CD14-positive monocyte (primary cell): ENCODE data around the gene DMC1. TPM values are rescaled to one million over a fixed set of nuclear protein-coding genes. Genes with fewer than 3 reads are reported as not detected.
A peak's percentile ranks its signal among the peaks of the same experiment; 100 is the strongest.

Experiments used
- DNase-seq, 3 donors: peaks; one replicate each; pipeline ENCODE4 v3.0.0-alpha.2; 2011 to 2022
- H2AFZ ChIP-seq: 2 replicates; pipeline ENCODE4 v1.6.0; 2012; ENCODE audit warnings: mild to moderate bottlenecking, low read depth, low read length, inconsistent platforms; ENCODE audit not compliant: insufficient read depth, poor library complexity, severe bottlenecking
- H3K27ac ChIP-seq, 2 donors: 1 replicate in 1 of 2; 2 replicates in 1 of 2; pipeline ENCODE4 v1.5.1; 2012 to 2013; ENCODE audit warnings: low read length in 2 of 2, control low read depth in 1 of 2, inconsistent platforms in 1 of 2, low read depth in 1 of 2, mild to moderate bottlenecking in 1 of 2
- H3K27me3 ChIP-seq, 2 donors: one replicate each; pipeline versions ENCODE4 v1.6.0 to v1.6.1; 2011 to 2013; ENCODE audit warnings: low read length in 2 of 2; ENCODE audit not compliant: control insufficient read depth in 2 of 2, insufficient read depth in 2 of 2
- H3K36me3 ChIP-seq, 2 donors: replicated peaks in 1 of 2; 1 replicate in 1 of 2; 2 replicates in 1 of 2; pipeline versions ENCODE4 v1.5.1 to v1.6.1; 2012 to 2013; ENCODE audit warnings: low read length in 2 of 2, control low read depth in 1 of 2, inconsistent platforms in 1 of 2, mild to moderate bottlenecking in 1 of 2; ENCODE audit not compliant: insufficient read depth in 2 of 2, control insufficient read depth in 1 of 2
- H3K4me1 ChIP-seq, 2 donors: 1 replicate in 1 of 2; 2 replicates in 1 of 2; pipeline versions ENCODE4 v1.5.1 to v1.6.1; 2012 to 2013; ENCODE audit warnings: low read length in 2 of 2, control low read depth in 1 of 2, inconsistent platforms in 1 of 2, mild to moderate bottlenecking in 1 of 2, moderate library complexity in 1 of 2; ENCODE audit not compliant: insufficient read depth in 2 of 2, control insufficient read depth in 1 of 2
- H3K4me2 ChIP-seq: replicated peaks from 2 replicates; pipeline ENCODE3; 2012; ENCODE audit warnings: low read length, moderate library complexity, mild to moderate bottlenecking; ENCODE audit not compliant: poor library complexity, severe bottlenecking; ENCODE audit errors: extremely low read depth
- H3K4me3 ChIP-seq, 3 experiments: fragments of 200-600 bp in 1 of 3; sonication (generic) in 1 of 3; replicated peaks in 1 of 3; 1 replicate in 2 of 3; 2 replicates in 1 of 3; pipeline ENCODE4 v1.5.1; 2011 to 2013; ENCODE audit warnings: low read length in 3 of 3, mild to moderate bottlenecking in 3 of 3, control low read depth in 2 of 3, low read depth in 2 of 3, inconsistent platforms in 1 of 3, moderate library complexity in 1 of 3
- H3K79me2 ChIP-seq: 2 replicates; pipeline ENCODE4 v1.6.0; 2012; ENCODE audit warnings: mild to moderate bottlenecking, control low read depth, inconsistent platforms, low read length, moderate library complexity; ENCODE audit not compliant: insufficient read depth
- H3K9ac ChIP-seq: 2 replicates; pipeline ENCODE4 v1.6.0; 2017; ENCODE audit warnings: low read length, mild to moderate bottlenecking; ENCODE audit not compliant: insufficient read depth, poor library complexity, severe bottlenecking
- H3K9me3 ChIP-seq, 2 donors: replicated peaks in 1 of 2; 1 replicate in 1 of 2; 2 replicates in 1 of 2; pipeline versions ENCODE4 v1.5.1 to v1.6.1; 2012 to 2013; ENCODE audit warnings: low read length in 2 of 2, control low read depth in 1 of 2; ENCODE audit not compliant: control insufficient read depth in 1 of 2, insufficient read depth in 1 of 2
- H4K20me1 ChIP-seq: 2 replicates; pipeline ENCODE4 v1.6.0; 2012; ENCODE audit warnings: mild to moderate bottlenecking, low read length, control low read depth, moderate library complexity; ENCODE audit not compliant: insufficient read depth
- H3K27ac Mint-ChIP-seq, 7 donors: one replicate each; pipeline ENCODE4 v1.8.0; 2020; ENCODE audit warnings: mild to moderate bottlenecking in 7 of 7, mixed read lengths in 7 of 7, moderate library complexity in 6 of 7, inconsistent platforms in 2 of 7
- H3K27me3 Mint-ChIP-seq, 3 donors: one replicate each; pipeline ENCODE4 v1.8.0; 2021 to 2022; ENCODE audit warnings: low read depth in 3 of 3, mild to moderate bottlenecking in 3 of 3, mixed read lengths in 3 of 3, moderate library complexity in 3 of 3, inconsistent platforms in 1 of 3
- H3K36me3 Mint-ChIP-seq, 2 donors: one replicate each; pipeline ENCODE4 v1.8.0; 2020; ENCODE audit warnings: mixed read lengths in 2 of 2, inconsistent platforms in 1 of 2, mild to moderate bottlenecking in 1 of 2
- H3K4me1 Mint-ChIP-seq: one replicate; pipeline ENCODE4 v1.8.0; 2020; ENCODE audit warnings: mild to moderate bottlenecking, mixed read lengths
- H3K4me3 Mint-ChIP-seq, 2 donors: one replicate each; pipeline ENCODE4 v1.8.0; 2020; ENCODE audit warnings: mild to moderate bottlenecking in 2 of 2, mixed read lengths in 2 of 2, moderate library complexity in 1 of 2
- H3K9me3 Mint-ChIP-seq, 7 donors: one replicate each; pipeline ENCODE4 v1.8.0; 2020 to 2022; ENCODE audit warnings: mixed read lengths in 7 of 7, mild to moderate bottlenecking in 6 of 7, moderate library complexity in 6 of 7, inconsistent platforms in 2 of 7
- CTCF ChIP-seq: fragments of 200-600 bp; IDR thresholded peaks from one replicate; pipeline ENCODE4 v1.8.0; 2022; ENCODE audit warnings: antibody characterized with exemption, mild to moderate bottlenecking
- WGBS: methylation state at CpG from one replicate; pipeline ENCODE4 v1.1.5; 2013; ENCODE audit warnings: missing lambda C conversion rate; ENCODE audit not compliant: insufficient coverage; 5-methylcytosine and 5-hydroxymethylcytosine counted together
- intact Hi-C, 2 donors: fragments of 100-400 bp; cut with micrococcal nuclease; formaldehyde crosslinking; loops; one replicate each; pipeline versions ENCODE4 v1.15.0 to v1.15.1; 2023
- polyA plus RNA-seq, 3 donors: library from polyadenylated mRNA; depleted of rRNA in 1 of 3; unstranded in 2 of 3; stranded (reverse) in 1 of 3; fragments of 300-500 nt in 2 of 3; fragments of >200 nt in 1 of 3; fragmentation: Illumina TruSeq in 2 of 3; gene quantifications; 1 replicate in 2 of 3; 2 replicates in 1 of 3; pipeline ENCODE4 v1.2.3, GENCODE V29; 2012 to 2021

DMC1 gene
- polyA plus RNA-seq, 3 donors = not detected

GRCh38 chr22:38565441-38565840, 4.5 kb downstream of the DMC1 start:
- Histone ChIP-seq H3K27ac (no peak overlapping the region), H3K36me3 (no peaks in the 10 kb centered on the region), H3K4me1 (peaks cover 20 to 30% of the 10 kb centered on the region in 2 donors), H3K9me3 (no peaks in the 10 kb centered on the region), H3K27me3 (peaks cover 71 to 95% of the 10 kb centered on the region in 2 donors), H3K9ac (no peak overlapping the region), H3K79me2 (no peaks in the 10 kb centered on the region), H4K20me1 (peaks cover 6% of the 10 kb centered on the region), H3K4me2 (no peak overlapping the region), H2AFZ (no peak overlapping the region), H3K4me3 (no peak overlapping the region)
- no peak for TF ChIP-seq CTCF
- no peak for DNase-seq
- Mint-ChIP-seq H3K4me1 (peaks cover 28% of the 10 kb centered on the region), H3K36me3 (peaks cover 0 to 8% of the 10 kb centered on the region in 2 donors), H3K9me3 (peaks cover 0 to 6% (median 3%) of the 10 kb centered on the region in 7 donors), H3K4me3 (peak overlapping the region in 1 of 2 donors; percentile 64), H3K27ac (no peak overlapping the region), H3K27me3 (peaks cover 86 to 95% (median 89%) of the 10 kb centered on the region in 3 donors)
- intact Hi-C loops = loop anchor here (5.0 kb wide), 1 partner anchor 53 kb away; no protein-coding TSS in a partner anchor
- no CpG with 5 or more reads among the region's 1 CpG for WGBS

- Histone ChIP-seq H3K36me3 (no peaks in the 10 kb centered on the region), H3K4me2 (no peak overlapping the region), H4K20me1 (peaks cover 3% of the 10 kb centered on the region), H3K27me3 (peaks cover 76 to 94% of the 10 kb centered on the region in 2 donors), H3K9ac (no peak overlapping the region), H3K4me3 (no peak overlapping the region), H3K27ac (no peak overlapping the region), H3K79me2 (no peaks in the 10 kb centered on the region), H3K9me3 (no peaks in the 10 kb centered on the region), H3K4me1 (peaks cover 14 to 24% of the 10 kb centered on the region in 2 donors), H2AFZ (no peak overlapping the region)
- DNase-seq = no peak
- WGBS = 80% methylated on average over 1 of the region's 2 CpGs
- Mint-ChIP-seq H3K27ac (no peak overlapping the region), H3K4me3 (peak overlapping the region in 1 of 2 donors; percentile 64), H3K27me3 (peaks cover 87 to 94% (median 87%) of the 10 kb centered on the region in 3 donors), H3K4me1 (peaks cover 23% of the 10 kb centered on the region), H3K9me3 (peaks cover 0 to 6% (median 3%) of the 10 kb centered on the region in 7 donors), H3K36me3 (peaks cover 0 to 8% of the 10 kb centered on the region in 2 donors)
- intact Hi-C loops = loop anchor here (5.0 kb wide), 1 partner anchor 52 kb away; no protein-coding TSS in a partner anchor
- no peak for TF ChIP-seq CTCF
Observed at GRCh38 chr22:38564669-38565068, 5.3 kb downstream of the DMC1 start.
